HCT116 (cell line): Measurements from ENCODE around the gene DDR2. TPM values are rescaled to one million over a fixed set of nuclear protein-coding genes. Genes with fewer than 3 reads are reported as not detected.

ENCODE experiments used
- ATAC-seq: fragments of 200-7000 bp; cut with Tn5 transposase; 2 replicates; pipeline ENCODE4 v1.9.1; 2020; ENCODE audit warnings: mild to moderate bottlenecking, moderate library complexity
- BruUV-seq: library from RNA; stranded (reverse); fragments of 400-500 nt; replicated peaks from 2 replicates; lab custom pipeline; 2021; lab: Mats Ljungman, UMichigan
- CTCF ChIA-PET: fragments of 300-600 bp; sonication (Branson Sonifier 250); formaldehyde crosslinking; loops from one replicate; lab custom pipeline; 2021; ENCODE audit warnings: antibody characterized with exemption; lab: Charles Lee
- POLR2A ChIA-PET: fragments of 300-600, 350-600 bp; sonication (Branson Sonifier 250); formaldehyde crosslinking; loops from one replicate; lab custom pipeline; 2021; ENCODE audit warnings: antibody characterized with exemption; lab: Charles Lee
- RAD21 ChIA-PET, 2 experiments: fragments of 300-600 bp; sonication (Branson Sonifier 250); formaldehyde crosslinking; loops; one replicate each; lab custom pipeline; 2023; ENCODE audit warnings: low total read pairs in 2 of 2; ENCODE audit not compliant: uncharacterized antibody in 2 of 2, unreplicated experiment in 2 of 2, low non-redundant PET in 1 of 2; lab: Charles Lee
- DNase-seq: peaks from one replicate; pipeline ENCODE4 v3.0.0-alpha.2; 2010; ENCODE audit warnings: low read depth, low spot score
- H2AFZ ChIP-seq: fragments of 200-600 bp; shearing (Covaris generic), sonication (generic); 2 replicates; pipeline ENCODE4 v1.6.1; 2017; ENCODE audit warnings: low read depth, mixed run types, mixed read lengths, antibody characterized with exemption, low read length; ENCODE audit not compliant: poor library complexity, severe bottlenecking
- H3K27ac ChIP-seq: 2 replicates; pipeline ENCODE4 v1.5.1; 2012; ENCODE audit warnings: low read depth, low read length
- H3K27me3 ChIP-seq: fragments of 200-600 bp; sonication (generic); 2 replicates; pipeline ENCODE4 v1.6.1; 2016; ENCODE audit warnings: mixed run types, low read length, mixed read lengths; ENCODE audit not compliant: insufficient read depth
- H3K36me3 ChIP-seq, 2 experiments: fragments of 200-500 bp in 1 of 2; fragments of 200-600 bp in 1 of 2; sonication (Bioruptor generic) in 1 of 2; sonication (generic) in 1 of 2; 2 replicates each; pipeline versions ENCODE4 v1.5.1 to v1.6.1; 2014 to 2016; ENCODE audit warnings: low read length in 2 of 2, inconsistent platforms in 1 of 2, mixed read lengths in 1 of 2, mixed run types in 1 of 2; ENCODE audit not compliant: insufficient read depth in 2 of 2, control insufficient read depth in 1 of 2
- H3K4me1 ChIP-seq, 2 experiments: fragments of 200-600 bp in 1 of 2; sonication (generic) in 1 of 2; 2 replicates each; pipeline versions ENCODE4 v1.5.1 to v1.6.1; 2012 to 2017; ENCODE audit warnings: low read length in 2 of 2, inconsistent platforms in 1 of 2, mild to moderate bottlenecking in 1 of 2, mixed read lengths in 1 of 2, mixed run types in 1 of 2, moderate library complexity in 1 of 2; ENCODE audit not compliant: insufficient read depth in 2 of 2, control insufficient read depth in 1 of 2
- H3K4me2 ChIP-seq: fragments of 200-600 bp; sonication (generic); 2 replicates; pipeline ENCODE4 v1.6.1; 2017; ENCODE audit warnings: mixed run types, low read length, mixed read lengths
- H3K4me3 ChIP-seq, 2 experiments: fragments of 200-600 bp in 1 of 2; sonication (generic) in 1 of 2; replicated peaks in 1 of 2; 2 replicates each; pipeline ENCODE4 v1.5.1; 2011 to 2016; ENCODE audit warnings: low read length in 2 of 2, control low read depth in 1 of 2, low read depth in 1 of 2, mild to moderate bottlenecking in 1 of 2, mixed read lengths in 1 of 2, mixed run types in 1 of 2
- H3K79me2 ChIP-seq: fragments of 200-600 bp; sonication (generic); 2 replicates; pipeline ENCODE4 v1.6.1; 2017; ENCODE audit warnings: mild to moderate bottlenecking, mixed run types, low read length, moderate library complexity, mixed read lengths; ENCODE audit not compliant: insufficient read depth
- H3K9ac ChIP-seq: fragments of 200-600 bp; sonication (generic); 2 replicates; pipeline ENCODE4 v1.6.1; 2016; ENCODE audit warnings: low read length, mixed read lengths
- H3K9me2 ChIP-seq: fragments of 200-600 bp; sonication (generic), shearing (Covaris generic); 2 replicates; pipeline ENCODE4 v1.6.1; 2017; ENCODE audit warnings: mixed run types, mild to moderate bottlenecking, moderate library complexity; ENCODE audit not compliant: insufficient read depth
- H3K9me3 ChIP-seq, 2 experiments: fragments of 200-500 bp in 1 of 2; fragments of 200-600 bp in 1 of 2; sonication (Bioruptor generic) in 1 of 2; sonication (generic) in 1 of 2; 2 replicates each; pipeline ENCODE4 v1.6.1; 2014 to 2017; ENCODE audit warnings: low read length in 2 of 2, mixed read lengths in 2 of 2, inconsistent platforms in 1 of 2, low read depth in 1 of 2, mild to moderate bottlenecking in 1 of 2, mixed run types in 1 of 2, moderate library complexity in 1 of 2; ENCODE audit not compliant: control insufficient read depth in 1 of 2, insufficient read depth in 1 of 2
- H4K20me1 ChIP-seq: fragments of 200-600 bp; sonication (generic), shearing (Covaris generic); 2 replicates; pipeline ENCODE4 v1.6.1; 2017; ENCODE audit warnings: mixed run types, mild to moderate bottlenecking, moderate library complexity; ENCODE audit not compliant: insufficient read depth
- ATF3 ChIP-seq: IDR thresholded peaks from 2 replicates; pipeline ENCODE4 v1.6.1; 2012
- CEBPB ChIP-seq: IDR thresholded peaks from 2 replicates; pipeline ENCODE4 v1.6.1; 2012; ENCODE audit warnings: low read depth
- CTCF ChIP-seq, 3 experiments: fragments of 200-600 bp in 1 of 3; sonication (generic) in 1 of 3; IDR thresholded peaks in 2 of 3; conservative IDR thresholded peaks in 1 of 3; 2 replicates each; pipeline ENCODE4 v1.5.1; 2012 to 2017; ENCODE audit warnings: low read depth in 2 of 3, low read length in 2 of 3, antibody characterized with exemption in 1 of 3, borderline replicate concordance in 1 of 3, control low read depth in 1 of 3, mild to moderate bottlenecking in 1 of 3, mixed read lengths in 1 of 3, mixed run types in 1 of 3, moderate library complexity in 1 of 3; ENCODE audit not compliant: insufficient read depth in 1 of 3
- ELF1 ChIP-seq: IDR thresholded peaks from 2 replicates; pipeline ENCODE4 v1.6.1; 2012; ENCODE audit warnings: low read depth, borderline replicate concordance
- EZH2 ChIP-seq: fragments of 200-600 bp; sonication (generic); IDR thresholded peaks from 2 replicates; pipeline ENCODE4 v1.6.1; 2017; ENCODE audit warnings: antibody characterized with exemption, mixed run types
- EZH2phosphoT487 ChIP-seq: fragments of 200-600 bp; IDR thresholded peaks from 2 replicates; pipeline ENCODE4 v1.6.1; 2018; ENCODE audit warnings: antibody characterized with exemption, borderline replicate concordance
- FOSL1 ChIP-seq: IDR thresholded peaks from 2 replicates; pipeline ENCODE4 v1.6.1; 2012; ENCODE audit warnings: low read depth
- MAX ChIP-seq: IDR thresholded peaks from 2 replicates; pipeline ENCODE4 v1.6.1; 2012
- POLR2A ChIP-seq: IDR thresholded peaks from 2 replicates; pipeline ENCODE4 v1.7.0; 2011; ENCODE audit warnings: borderline replicate concordance; ENCODE audit not compliant: insufficient read depth, insufficient read length; ENCODE audit errors: extremely low read depth
- POLR2AphosphoS5 ChIP-seq: IDR thresholded peaks from 2 replicates; pipeline ENCODE4 v1.6.1; 2011; ENCODE audit warnings: mild to moderate bottlenecking, low read depth, low read length, moderate library complexity
- RAD21 ChIP-seq: IDR thresholded peaks from 2 replicates; pipeline ENCODE4 v1.6.1; 2012; ENCODE audit warnings: low read depth, mild to moderate bottlenecking
- SIN3A ChIP-seq: IDR thresholded peaks from 2 replicates; pipeline ENCODE4 v1.6.1; 2012; ENCODE audit warnings: low read depth
- SP1 ChIP-seq: IDR thresholded peaks from 2 replicates; pipeline ENCODE4 v1.6.1; 2012; ENCODE audit warnings: low read depth
- SRF ChIP-seq: IDR thresholded peaks from 2 replicates; pipeline ENCODE4 v1.6.1; 2012; ENCODE audit warnings: low read depth
- YY1 ChIP-seq: IDR thresholded peaks from 2 replicates; pipeline ENCODE4 v1.6.1; 2011; ENCODE audit warnings: low read length, low read depth, moderate library complexity, mild to moderate bottlenecking; ENCODE audit not compliant: insufficient replicate concordance; ENCODE audit errors: extremely low read depth
- ZBTB33 ChIP-seq: IDR thresholded peaks from 2 replicates; pipeline ENCODE4 v1.6.1; 2011; ENCODE audit warnings: mild to moderate bottlenecking, low read length, moderate library complexity; ENCODE audit not compliant: insufficient replicate concordance; ENCODE audit errors: extremely low read depth
- ZFX ChIP-seq: fragments of 450-650 bp; IDR thresholded peaks from 2 replicates; pipeline ENCODE4 v1.6.1; 2017
- ZNF274 ChIP-seq: fragments of 200-500 bp; sonication (Bioruptor generic); IDR thresholded peaks from 2 replicates; pipeline ENCODE4 v1.6.1; 2014; ENCODE audit warnings: mild to moderate bottlenecking, low read depth, low read length, inconsistent platforms
- intact Hi-C: fragments of 100-400 bp; cut with micrococcal nuclease; formaldehyde crosslinking; loops from 2 replicates; pipeline ENCODE4 v1.10.0; 2022
- total RNA-seq: library from RNA; stranded (reverse); gene quantifications from one replicate; pipeline ENCODE4 v1.2.1, GENCODE V29; 2021; ENCODE audit not compliant: unreplicated experiment

Gene DDR2
- total RNA-seq, 1 experiment from 2014 or later, result 0.84 TPM

GRCh38 chr1:162626761-162627160, 5.5 kb upstream of the DDR2 start:
- POLR2A ChIA-PET, result interaction anchor here (0.6 kb wide), 1 partner anchor 16 kb away, joined by 3 read pairs; no protein-coding TSS in a partner anchor
- Histone ChIP-seq H2AFZ (no peak overlapping the region), H3K36me3 (no peaks in the 10 kb centered on the region), H3K4me3 (no peak overlapping the region), H3K79me2 (no peaks in the 10 kb centered on the region), H3K27ac (no peak overlapping the region), H3K9me2 (no peaks in the 10 kb centered on the region), H3K9ac (no peak overlapping the region), H3K4me1 (peaks cover 0 to 6% of the 10 kb centered on the region in 2 experiments; a peak in 1 of 4 replicates), H3K27me3 (no peaks in the 10 kb centered on the region), H4K20me1 (no peaks in the 10 kb centered on the region), H3K9me3 (no peaks in the 10 kb centered on the region), H3K4me2 (no peak overlapping the region)
- DNase-seq (no peak), ATAC-seq (no peak)
- TF ChIP-seq RAD21 (no peak), ELF1 (no peak), SRF (no peak), EZH2phosphoT487 (no peak), MAX (no peak), POLR2A (no peak), CEBPB (no peak), SIN3A (no peak), ATF3 (no peak), POLR2AphosphoS5 (no peak), ZFX (no peak), YY1 (no peak), CTCF (IDR thresholded peaks at IDR 0.05 in 2 of 3, conservative IDR thresholded peaks at IDR 0.05 in 1 of 3; ENCODE audit: borderline replicate concordance in 1 of 3, insufficient read depth in 1 of 3, low read depth in 2 of 3, low read length in 2 of 3) (no peak), ZNF274 (no peak), FOSL1 (no peak), ZBTB33 (no peak), SP1 (no peak), EZH2 (no peak)
- RAD21 ChIA-PET, result no interaction called here
- CTCF ChIA-PET, result no interaction called here
- intact Hi-C loops, result no loop called here
- BruUV-seq, result no TSS peak
